Neural cell (in vitro differentiated cells): ENCODE results near the gene MXRA8.

ENCODE experiments used
- MXI1 ChIP-seq: fragments of 450-650 bp; conservative IDR thresholded peaks from 2 replicates; pipeline ENCODE4 v1.6.1; 2014; ENCODE audit warnings: antibody characterized with exemption, mild to moderate bottlenecking; ENCODE audit not compliant: poor library complexity, severe bottlenecking
- POLR2AphosphoS5 ChIP-seq: IDR thresholded peaks from 2 replicates; pipeline ENCODE4 v1.6.1; 2012
- SMC3 ChIP-seq: fragments of 450-650 bp; conservative IDR thresholded peaks from 2 replicates; pipeline ENCODE4 v1.6.1; 2014; ENCODE audit warnings: antibody characterized with exemption, mild to moderate bottlenecking, moderate library complexity; ENCODE audit not compliant: poor library complexity

DNA sequence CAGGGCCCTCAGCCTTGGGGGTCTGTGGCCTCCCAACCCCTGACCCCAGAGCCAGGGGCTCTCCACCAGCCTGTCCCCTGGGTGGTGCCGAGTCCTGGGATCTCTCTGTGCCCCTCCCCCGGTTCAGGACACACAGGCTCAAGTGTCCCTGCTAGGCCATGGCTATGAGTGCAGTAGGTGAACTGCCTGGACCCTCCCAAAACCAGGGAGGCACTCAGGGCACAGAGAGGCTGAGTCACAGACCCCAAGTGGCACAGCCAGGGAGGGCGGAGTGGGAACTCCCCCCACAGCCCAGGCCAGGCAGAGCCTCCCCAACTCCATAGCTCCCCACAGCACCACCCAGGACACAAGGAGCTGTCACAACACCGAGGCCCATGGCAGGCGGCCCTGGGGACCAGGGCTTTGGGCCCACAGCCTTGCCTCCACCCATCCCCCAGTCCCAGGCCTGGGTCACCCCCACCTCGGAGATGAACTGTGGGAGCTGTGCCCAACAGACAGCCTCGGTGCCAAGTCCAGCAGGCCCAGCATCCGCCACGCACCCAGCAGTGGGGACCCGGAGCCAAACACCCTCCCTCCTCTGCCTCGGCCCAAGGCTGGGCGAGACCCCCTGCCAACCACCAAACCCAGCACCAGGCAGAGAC, 12.4 kb downstream of the MXRA8 start:
- no peak for TF ChIP-seq SMC3
- no peak for TF ChIP-seq POLR2AphosphoS5
- no peak for TF ChIP-seq MXI1
